C1 segment of cervical spinal cord (tissue), 14 donors: ENCODE measurements around the gene THBS2.
"Not testable (repeated sequence)": the region's sequence is repeated elsewhere in the genome, so short reads cannot be mapped to it uniquely, and the experiment has no call there.

Experiments
- DNase-seq, 14 donors: peaks; one replicate each; lab custom pipeline; 2025; lab: John Stamatoyannopoulos, UW

The THBS2 gene

DNA sequence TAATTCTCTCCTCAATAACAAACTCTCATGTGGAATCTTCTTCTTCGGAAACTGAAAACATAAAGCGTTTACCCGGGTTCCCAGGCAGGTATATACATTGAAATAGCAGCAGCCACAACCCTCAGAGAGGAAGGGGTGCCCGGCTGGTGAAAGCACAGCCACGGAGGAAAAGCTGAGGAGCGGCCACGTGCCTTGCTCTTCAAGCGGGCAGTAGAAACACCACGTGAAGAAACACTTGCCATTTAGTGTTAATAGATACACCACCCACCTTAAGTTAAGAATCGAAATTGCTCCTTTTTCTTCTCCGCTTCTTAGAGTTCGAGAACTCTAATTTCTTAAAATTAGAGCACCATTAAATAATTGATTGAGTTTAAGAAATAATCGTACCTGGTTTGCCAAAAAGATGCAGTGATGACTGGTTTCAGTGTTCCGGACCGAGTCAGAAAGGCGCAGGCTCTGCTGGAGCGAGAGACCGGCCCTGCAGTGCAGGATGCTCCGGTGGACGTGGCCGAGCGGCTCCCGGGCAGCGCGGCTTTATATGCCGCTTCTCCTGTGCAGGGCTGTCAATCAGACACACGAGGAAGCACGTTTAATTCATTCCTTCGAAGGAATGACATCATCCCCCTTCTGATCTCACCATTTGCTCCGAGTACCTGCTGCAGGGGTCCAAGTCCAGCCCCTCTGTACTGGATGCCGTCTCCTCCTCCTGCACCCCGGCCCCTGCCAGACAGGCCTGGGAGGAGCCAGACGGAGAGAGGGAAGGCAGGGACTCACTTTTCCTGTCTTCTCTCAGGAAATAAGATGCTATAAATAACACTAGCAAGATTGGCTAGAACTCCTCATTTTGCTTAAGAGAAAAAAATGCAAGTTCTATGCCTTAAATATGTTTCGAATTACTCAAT is at the start of gene THBS2:
Gene THBS2 (minus strand): TSS at position 510 of the 902 bp plus-strand sequence. CDS start 3,062 bp downstream, outside the sequence.
- DNase-seq, result peak in 6 of 14 donors; percentile 20 to 70 (median 30)

DNA sequence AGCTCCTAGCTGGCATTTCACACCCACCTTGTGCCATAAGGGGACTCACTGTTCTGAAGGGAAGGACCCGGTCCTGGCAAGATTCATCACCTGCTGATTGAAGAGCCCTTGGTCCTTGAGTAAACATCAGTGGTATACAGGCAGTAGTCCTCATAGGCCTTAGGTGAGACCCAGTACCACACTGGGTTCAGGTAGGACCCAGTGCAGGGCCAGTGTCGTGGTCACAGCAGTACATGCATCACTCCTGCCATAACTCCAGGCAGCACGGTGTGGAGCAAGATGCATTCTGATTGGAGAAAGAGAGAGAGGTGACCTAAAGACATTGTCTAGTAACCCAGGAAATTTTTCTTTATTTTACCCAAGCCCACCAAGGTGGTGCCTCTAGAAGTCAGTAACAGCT is 49.1 kb upstream of the THBS2 start:
- no peak for DNase-seq

DNA sequence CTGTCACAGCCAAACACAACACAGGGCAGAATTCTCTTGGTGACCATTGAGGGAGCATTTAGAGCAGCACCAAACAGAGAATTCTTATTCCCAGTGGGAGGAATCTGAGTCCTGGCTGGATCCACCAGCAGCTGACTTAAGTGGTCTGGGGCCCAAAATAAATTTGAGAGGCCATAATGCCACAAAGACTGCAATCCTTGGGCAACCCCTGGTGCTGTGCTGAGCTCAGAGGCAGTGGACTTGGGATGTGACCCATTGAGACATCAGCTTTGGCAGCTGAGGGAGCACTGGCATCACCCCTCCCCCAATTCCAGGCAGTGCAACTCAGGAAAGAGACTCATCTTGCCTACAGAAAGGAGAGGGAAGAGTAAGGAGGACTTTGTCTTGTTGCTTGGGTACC is 48.6 kb upstream of the THBS2 start:
- no peak for DNase-seq

DNA sequence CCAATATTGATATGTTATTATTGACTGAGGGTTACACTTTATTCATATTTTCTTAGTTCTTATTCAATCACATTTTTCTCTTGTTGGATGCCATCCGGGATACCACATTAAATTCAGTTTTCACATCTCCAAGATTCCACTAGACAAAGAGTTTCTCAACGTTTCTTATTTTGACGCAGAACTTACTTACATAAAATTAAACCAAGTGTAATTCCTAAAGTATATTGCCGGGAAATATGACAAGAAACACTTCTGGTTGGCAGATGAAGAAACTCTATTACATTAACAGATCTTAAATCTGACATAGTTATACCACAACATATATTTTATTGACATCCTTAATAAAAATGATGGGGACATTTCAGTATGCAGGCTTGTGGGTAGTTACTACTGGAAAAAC is 47.3 kb upstream of the THBS2 start:
- DNase-seq, result no peak

DNA sequence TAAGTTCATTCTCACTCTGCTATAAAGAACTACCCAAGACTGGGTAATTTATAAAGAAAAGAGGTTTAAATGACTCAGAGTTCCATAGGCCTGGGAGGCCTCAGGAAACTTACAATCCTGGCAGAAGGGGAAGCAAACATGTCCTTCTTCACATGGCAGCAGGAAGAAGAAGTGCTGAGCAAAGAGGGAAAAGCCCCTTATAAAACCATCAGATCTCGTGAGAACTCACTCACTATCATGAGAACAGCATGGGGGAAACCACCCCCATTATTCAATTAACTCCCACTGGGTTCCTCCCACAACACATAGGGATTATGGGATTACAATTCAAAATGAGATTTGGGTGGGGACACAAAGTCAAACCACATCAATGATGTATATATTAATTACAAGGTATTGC is 45.0 kb upstream of the THBS2 start:
- not testable (repeated sequence) for DNase-seq

DNA sequence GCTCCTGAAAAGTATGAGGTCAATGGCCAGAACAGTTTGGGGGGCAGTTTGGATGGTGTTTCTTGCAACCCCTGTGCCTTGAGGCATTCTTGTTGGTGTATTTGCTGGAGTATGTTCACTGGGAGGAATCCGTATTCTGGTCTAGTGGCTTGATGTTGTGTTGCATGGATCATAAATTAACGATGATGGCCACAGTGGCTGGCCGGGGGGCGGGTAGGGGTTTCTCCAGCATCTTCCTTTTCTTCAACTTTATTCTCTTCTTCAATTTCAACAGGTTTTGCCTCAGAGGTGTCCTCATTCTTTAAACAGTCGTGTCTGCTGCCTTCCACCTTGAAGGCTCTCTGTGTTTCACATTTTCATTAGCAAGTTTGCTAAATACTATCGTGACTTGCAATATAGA is 43.0 kb upstream of the THBS2 start:
- DNase-seq, result no peak

DNA sequence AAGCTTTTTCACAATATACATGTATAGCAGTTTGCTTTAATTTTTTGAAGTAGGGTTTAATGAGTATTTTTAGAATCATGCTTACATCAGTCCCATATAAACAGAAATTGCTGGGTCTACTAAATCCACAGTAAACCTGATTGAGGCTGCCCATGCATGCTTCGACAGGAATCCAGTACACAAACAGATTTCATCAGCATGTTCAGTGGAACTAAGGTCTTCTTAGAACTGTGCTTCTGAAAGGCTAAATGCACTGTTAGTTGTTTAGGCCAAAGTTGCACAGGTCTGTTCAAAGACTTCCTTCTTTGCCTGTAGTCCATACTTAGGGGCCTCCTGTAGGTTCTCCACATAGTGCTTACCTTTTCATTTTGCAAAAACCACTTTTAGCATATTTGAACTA is 42.5 kb upstream of the THBS2 start:
- no peak for DNase-seq

DNA sequence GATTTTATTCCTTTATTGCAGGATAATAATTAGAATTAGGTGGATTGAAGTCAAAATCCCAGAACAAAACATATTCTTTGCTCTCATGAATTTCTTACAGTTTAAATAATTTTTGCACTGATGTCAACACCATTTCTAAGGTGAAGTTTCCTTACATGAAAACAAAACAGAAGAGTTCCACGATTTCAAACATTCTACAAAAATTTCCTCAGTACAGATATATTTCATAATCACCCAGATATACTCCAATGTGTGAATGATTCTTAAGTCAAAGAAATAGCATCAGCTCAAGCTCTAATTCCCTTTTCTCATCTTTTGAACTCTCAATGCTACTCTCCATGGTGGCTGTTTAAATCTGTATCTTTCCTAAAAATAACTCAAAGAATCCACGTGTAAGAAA is 39.5 kb upstream of the THBS2 start:
- DNase-seq, result no peak

DNA sequence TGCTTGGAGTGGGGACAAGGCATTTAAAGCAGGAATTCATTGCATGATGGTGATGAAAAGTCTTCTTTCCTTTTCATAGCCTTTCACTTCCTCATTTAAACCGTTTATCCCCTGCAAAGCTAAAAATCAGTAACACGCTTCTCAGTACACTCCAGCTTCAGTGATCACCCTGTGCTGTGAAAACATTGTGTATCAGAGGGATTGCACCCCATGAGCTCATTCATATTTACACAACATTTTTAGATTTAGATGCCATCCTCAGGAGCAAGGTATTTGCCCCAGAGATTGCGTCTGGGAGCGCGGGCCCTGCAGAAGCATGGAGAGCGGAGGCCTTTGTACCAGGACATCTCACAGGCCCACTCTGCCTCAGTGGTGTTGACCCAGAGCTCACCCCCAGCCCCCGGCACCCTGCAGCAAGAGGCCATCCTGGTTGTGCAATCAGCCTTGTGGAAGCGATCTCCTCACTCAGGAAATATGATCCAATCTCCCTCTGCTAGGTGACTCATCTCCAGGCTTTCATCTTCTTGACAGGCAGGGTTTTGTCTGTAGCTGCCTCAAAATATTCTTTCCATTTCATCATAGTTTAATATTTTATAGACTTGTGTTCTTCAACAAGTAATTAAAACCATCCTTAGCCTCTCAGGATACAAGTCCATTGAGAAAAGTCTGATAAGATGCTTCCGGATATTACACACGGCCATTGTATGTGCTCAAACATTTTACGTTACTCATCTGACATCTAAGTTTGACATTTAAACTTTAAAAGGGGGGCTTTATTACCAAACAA is 38.9 kb upstream of the THBS2 start:
- DNase-seq, result no peak

DNA sequence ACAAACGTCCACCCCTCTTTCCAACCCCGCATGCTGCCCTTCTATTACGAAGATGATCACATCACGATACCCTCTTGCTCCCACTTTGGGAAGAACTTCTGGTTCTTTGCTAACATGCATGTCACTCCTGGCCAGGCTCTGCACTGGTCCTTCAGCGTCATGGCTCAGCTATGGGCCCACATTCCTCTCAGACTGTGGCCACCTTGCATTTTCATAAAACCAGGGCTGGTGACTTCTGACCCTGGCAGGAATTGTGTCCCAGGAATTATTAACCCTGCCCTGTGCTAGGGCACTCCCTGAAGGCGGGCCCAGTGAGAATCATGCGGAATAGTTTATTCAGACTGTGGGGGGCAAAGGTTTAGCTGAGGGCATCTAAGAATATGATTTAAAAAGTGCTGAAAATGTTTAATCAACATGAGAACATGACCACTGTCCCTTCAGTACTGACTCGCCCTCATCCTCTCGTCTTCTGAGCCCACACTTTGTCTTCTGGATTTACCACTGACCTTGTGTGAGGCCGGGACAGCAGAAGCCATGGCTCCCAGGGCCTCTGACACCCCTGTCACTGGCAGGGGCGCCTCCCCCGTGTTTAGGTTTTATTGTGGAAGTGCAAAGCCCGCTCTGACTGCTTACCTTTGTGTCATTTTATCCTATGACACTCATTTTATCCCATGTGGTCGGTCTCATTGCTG is 38.1 kb upstream of the THBS2 start:
- DNase-seq, result no peak

DNA sequence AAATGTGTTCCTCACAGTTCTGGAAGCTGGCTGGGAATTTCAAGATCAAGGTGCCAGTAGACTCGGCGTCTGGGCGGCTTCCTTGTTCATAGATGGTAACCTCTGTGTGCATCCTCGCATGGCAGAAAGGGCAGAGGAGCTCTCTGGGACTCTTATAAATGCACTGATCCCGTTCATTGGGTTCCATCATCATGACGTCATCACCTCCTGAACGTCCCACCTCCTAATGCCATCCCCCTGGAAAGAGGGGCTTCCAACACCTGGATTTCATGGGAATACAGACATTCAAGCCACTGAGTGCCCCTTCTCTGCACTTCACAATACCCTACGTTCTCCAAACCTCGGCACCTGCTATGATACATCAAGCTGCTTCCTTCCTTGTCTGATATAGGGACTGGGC is 37.5 kb upstream of the THBS2 start:
- DNase-seq, result no peak

DNA sequence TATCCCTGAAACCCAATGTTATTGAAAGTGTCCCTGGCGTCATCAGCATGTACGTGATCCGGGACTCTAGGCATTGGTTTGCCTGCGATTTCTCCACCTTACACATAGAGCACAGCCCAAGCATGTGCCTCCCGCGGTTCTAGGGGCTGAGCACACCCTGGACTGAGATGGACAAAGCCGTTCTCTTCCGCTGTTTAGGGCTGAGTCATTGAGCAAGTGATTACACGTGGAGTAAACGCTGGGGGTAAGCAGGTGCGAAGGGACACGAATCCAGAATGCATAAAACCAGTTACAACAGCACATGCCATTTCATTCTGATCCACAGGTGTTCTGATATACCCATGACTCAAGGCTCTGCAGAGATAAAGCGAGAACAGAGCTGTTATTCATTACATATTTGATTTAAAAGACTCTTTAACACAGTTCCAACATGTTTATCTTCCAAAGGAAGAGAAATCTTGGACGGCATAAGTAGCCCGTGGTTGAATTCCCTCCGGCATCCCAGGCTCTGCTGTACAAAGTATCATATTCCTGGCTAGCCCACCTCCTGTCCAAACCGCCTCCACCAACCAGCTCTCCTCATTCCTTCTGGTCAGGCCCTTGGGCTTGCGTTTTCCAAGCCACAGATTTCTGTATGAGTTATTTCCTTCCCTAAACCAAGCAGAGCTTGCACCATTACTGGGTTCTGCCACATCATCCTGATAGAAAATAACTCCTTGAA is 36.1 kb upstream of the THBS2 start:
- DNase-seq, result no peak

DNA sequence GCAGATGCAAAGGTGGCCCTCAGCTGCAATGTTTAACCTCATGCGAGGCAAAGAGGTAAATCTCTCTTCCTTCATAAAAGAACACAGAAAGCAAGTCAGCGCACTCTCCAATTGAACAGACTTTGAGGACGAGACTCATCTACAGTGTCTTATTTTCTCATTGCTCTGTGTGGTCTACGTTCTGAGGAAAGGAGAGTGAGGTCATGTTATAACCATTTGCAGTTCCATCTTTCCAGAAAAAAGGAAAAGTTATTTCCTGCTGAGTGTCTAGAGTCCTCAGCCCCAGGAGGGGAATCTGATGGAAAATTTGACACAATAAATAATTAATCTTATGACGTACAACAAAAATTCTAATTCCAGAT is 35.6 kb upstream of the THBS2 start:
- no peak for DNase-seq

DNA sequence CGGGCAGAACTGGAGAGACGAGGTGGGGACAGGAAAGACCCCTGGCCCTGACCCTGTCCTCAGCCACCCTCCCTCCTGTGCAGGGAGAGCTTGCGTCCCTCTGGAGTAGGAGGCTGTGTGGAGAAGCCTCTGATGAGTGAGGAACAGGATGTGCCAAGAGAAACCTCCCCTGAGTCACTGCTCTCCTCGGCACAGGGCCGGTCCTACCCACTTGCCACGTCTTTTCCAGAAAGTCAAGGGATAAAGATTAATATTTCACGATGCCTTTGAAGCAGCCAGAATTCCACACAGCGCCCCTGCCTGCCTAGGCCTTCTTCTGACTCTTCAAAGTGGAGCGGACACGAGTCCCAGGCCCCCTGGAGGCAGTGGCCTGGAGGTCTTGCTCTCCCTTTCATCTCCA is 34.9 kb upstream of the THBS2 start:
- DNase-seq, result no peak

DNA sequence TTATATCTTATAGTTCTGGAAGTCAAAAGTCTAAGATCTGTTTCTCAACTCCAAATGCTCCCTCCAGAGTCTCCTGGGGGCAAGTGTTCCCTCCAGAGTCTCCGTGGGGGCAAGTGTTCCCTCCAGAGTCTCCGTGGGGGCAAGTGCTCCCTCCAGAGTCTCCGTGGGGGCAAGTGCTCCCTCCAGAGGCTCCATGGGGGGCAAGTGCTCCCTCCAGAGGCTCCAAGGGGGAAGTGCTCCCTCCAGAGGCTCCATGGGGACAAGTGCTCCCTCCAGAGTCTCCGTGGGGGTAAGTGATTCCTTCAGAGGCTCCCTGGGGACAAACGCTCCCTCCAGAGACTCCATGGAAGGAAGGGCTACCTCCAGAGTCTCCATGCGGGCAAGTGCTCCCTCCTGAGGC is 34.0 kb upstream of the THBS2 start:
- no peak for DNase-seq

DNA sequence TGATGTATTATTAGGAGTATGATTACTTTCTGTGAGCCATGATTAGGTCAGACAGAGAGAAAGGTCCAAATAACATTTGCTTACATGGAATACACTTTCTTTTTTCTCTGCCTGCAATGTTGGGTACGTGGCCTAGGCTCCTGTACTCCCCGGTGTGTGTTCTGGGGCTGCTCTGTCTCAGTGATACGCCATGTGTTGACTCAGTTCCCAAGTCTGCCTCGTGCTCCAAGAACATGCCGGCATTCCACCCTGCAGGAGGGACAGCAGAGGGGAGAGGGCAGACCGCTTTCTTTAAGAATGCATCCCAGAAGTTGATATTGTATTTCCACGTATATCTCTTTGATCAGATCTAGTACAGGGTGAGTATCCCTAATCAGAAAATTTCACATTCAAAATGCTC is 33.3 kb upstream of the THBS2 start:
- no peak for DNase-seq

DNA sequence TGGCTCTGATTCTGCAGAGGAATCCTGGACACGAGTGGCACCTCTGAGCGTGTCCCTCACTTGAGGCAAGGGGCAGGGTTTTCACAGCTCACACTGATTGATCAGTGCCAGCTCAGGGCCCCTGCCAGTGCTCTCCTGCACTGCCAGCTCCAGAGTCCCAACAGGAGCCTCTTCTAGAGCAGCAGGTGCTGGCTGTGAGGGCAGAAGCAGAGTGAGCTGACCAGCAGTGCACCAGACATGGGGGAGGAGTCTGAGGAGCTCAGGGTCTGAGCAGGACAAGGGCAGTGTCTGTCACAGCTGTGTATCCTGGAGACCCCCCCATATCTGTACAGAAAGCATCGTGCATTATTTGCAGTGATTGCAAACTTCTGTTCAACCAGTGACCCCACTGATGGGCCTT is 31.5 kb upstream of the THBS2 start:
- DNase-seq, result no peak

DNA sequence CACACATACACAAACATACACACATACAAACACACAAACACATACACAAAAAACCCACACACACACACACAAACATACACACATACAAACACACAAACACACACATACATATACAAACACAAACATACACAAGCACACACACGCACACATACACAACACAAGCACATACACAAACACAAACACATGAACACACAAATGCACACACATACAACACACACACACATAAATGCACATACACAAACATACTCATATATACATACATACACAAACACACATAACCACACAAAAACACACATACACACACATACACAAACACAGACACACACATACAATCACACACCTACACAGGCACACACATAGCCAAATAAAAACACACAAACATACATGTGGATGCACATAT is 30.3 kb upstream of the THBS2 start:
- no peak for DNase-seq

DNA sequence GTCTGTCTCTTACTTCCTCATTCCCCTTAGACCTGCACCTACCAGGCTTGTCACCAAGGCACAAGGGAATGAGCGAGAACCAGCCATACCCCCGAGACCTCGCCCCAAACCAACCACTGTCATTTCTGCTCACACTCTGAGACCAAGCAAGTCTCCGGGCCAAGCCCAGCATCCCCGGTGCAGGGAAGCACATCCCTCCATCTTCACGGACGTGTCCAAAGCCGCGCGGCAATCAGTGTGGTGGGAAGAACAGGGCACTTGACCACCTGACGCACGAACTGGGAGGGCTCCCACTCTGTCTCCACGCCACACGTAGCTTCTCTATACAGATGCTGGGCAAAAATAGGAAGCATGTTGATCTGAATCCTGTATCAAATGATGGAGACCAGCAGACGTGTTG is 28.4 kb upstream of the THBS2 start:
- DNase-seq, result no peak

DNA sequence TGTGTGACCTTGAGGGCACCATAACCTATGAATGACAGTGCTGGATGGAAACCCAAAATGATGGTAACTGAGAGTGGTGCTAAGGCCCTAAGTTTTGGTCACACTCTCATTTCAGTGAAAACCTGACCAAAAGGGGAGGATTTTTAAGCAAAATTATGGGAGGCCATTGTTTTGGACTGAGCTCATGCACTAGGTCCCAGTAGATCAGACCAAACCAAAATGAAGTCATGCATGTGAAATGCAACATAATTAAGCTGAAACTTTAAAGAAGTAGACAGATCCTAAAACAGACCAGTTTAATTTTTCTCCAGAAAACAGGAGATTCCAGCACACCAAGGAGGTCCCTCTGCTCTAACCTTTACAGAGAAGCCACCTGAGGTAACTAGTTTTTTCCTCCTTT is 24.0 kb upstream of the THBS2 start:
- no peak for DNase-seq

DNA sequence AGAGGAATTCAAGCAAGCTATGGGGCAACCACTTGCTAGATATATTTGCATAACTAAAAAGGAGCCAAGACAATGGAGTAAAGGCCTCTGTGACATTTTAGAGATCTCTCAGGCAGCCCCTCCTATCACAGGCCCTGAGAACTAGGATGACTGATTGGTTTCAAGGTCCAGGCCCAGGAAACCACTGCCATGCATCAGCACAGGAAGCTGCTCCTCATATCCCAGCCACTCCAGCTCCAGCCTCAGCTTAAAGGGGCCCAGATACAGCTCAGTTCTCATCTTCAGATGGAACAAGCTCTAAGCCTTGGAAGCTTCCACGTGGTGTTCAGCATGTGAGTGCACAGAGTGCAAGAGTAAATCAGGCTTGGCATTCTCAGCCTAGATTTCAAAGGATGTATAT is 21.1 kb upstream of the THBS2 start:
- DNase-seq, result no peak

DNA sequence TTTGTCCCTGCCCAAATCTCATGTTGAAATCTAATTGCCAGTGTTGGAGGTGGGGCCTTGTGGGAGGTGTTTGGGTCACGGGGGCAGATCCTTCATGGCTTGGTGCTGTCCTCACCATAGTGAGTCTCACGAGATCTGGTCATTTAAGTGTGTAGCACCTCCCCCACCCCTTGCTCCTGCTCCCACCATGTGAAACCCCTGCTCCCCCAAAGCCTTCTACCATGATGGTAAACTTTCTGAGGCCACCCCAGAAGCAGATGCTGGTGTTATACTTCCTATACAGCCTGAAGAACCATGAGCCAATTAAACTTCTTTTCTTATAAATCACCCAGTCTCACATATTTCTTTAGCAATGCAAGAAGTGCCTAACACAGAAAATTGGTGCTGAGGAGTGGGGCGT is 19.9 kb upstream of the THBS2 start:
- no peak for DNase-seq
